Smooth muscle cell (in vitro differentiated cells): ENCODE data around the gene NHLRC1. TPM values are rescaled to one million over a fixed set of nuclear protein-coding genes. Genes with fewer than 3 reads are reported as not detected.

ENCODE experiments used
- DNase-seq: peaks from one replicate; lab custom pipeline; 2025; ENCODE audit not compliant: unreplicated experiment; lab: John Stamatoyannopoulos, UW
- H2AFZ ChIP-seq: fragments of 200-600 bp; sonication (generic); 2 replicates; pipeline ENCODE4 v1.6.0; 2016; ENCODE audit warnings: antibody characterized with exemption, low read depth, mild to moderate bottlenecking
- H3F3A ChIP-seq: fragments of 200-600 bp; sonication (generic); 2 replicates; pipeline ENCODE4 v1.6.0; 2017; ENCODE audit warnings: antibody characterized with exemption, low read depth
- H3K27ac ChIP-seq: fragments of 200-600 bp; sonication (generic); 2 replicates; pipeline ENCODE4 v1.5.1; 2016; ENCODE audit warnings: low read depth, mild to moderate bottlenecking
- H3K27me3 ChIP-seq: fragments of 200-600 bp; sonication (generic); 2 replicates; pipeline ENCODE4 v1.6.1; 2016; ENCODE audit warnings: low read depth, mild to moderate bottlenecking
- H3K36me3 ChIP-seq: fragments of 200-600 bp; sonication (generic); 2 replicates; pipeline ENCODE4 v1.5.1; 2016; ENCODE audit warnings: low read depth
- H3K4me1 ChIP-seq: fragments of 200-600 bp; sonication (generic); 2 replicates; pipeline ENCODE4 v1.5.1; 2016; ENCODE audit warnings: low read depth
- H3K4me2 ChIP-seq: fragments of 200-600 bp; sonication (generic); 2 replicates; pipeline ENCODE4 v1.6.0; 2016; ENCODE audit warnings: mild to moderate bottlenecking
- H3K4me3 ChIP-seq: fragments of 200-600 bp; sonication (generic); 2 replicates; pipeline ENCODE4 v1.5.1; 2016; ENCODE audit warnings: mild to moderate bottlenecking
- H3K79me2 ChIP-seq: fragments of 200-600 bp; sonication (generic); 2 replicates; pipeline ENCODE4 v1.6.0; 2016; ENCODE audit warnings: low read depth, mild to moderate bottlenecking
- H3K9ac ChIP-seq: fragments of 200-600 bp; sonication (generic); 2 replicates; pipeline ENCODE4 v1.6.0; 2016; ENCODE audit warnings: low read depth
- H3K9me3 ChIP-seq: fragments of 200-600 bp; sonication (generic); replicated peaks from 2 replicates; pipeline ENCODE4 v1.5.1; 2016; ENCODE audit warnings: low read depth
- H4K20me1 ChIP-seq: fragments of 200-600 bp; sonication (generic); 2 replicates; pipeline ENCODE4 v1.6.0; 2016; ENCODE audit warnings: low read depth
- WGBS: methylation state at CpG from one replicate; pipeline ENCODE4 v1.1.7; 2016; ENCODE audit warnings: low lambda C conversion rate; 5-methylcytosine and 5-hydroxymethylcytosine counted together
- polyA plus RNA-seq: library from polyadenylated mRNA; unstranded; fragments of >200 nt; fragmentation: Nextera tagmentation; extraction: Ambion mirVana; gene quantifications from 2 replicates; pipeline ENCODE4 v1.2.1, GENCODE V29; 2016
- total RNA-seq: library from RNA; depleted of rRNA; stranded (reverse); fragments of >200 nt; gene quantifications from 2 replicates; pipeline ENCODE4 v1.2.3, GENCODE V29; 2014
- TF ChIP-seq, protein P1 (sequence below): fragments of 200-600 bp; sonication (generic); IDR thresholded peaks from 2 replicates; pipeline ENCODE4 v1.5.1; 2017; ENCODE audit warnings: borderline replicate concordance, mild to moderate bottlenecking, antibody characterized with exemption; ENCODE audit not compliant: insufficient read depth, poor library complexity, severe bottlenecking

The NHLRC1 gene
- total and polyA plus RNA-seq, 2 experiments from 2014 or later: 0.42 to 0.85 TPM

DNA sequence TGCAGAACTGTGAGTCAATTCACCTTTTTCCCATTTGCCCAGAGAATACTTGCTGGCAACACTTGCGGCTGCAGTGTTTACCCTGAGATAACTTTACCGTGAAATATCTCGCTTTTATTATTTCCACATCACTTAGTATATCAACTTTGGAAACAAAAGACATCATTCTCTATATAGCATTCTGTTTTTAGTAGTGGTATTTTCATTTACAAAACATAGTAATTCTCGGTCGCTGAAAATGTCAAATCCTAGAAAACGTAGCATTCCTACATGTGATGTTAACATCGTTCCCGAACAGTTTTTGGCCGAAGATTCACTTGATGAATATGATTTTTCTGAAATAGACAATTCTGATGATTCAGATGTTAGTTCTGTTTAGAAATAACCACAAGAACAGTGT, 52.0 kb downstream of the NHLRC1 start:
- Histone ChIP-seq H3K27me3 (no peaks in the 10 kb centered on the region), H3K9ac (no peak overlapping the region), H3K4me2 (no peak overlapping the region), H3K4me1 (no peaks in the 10 kb centered on the region), H3K4me3 (no peak overlapping the region), H3K36me3 (no peaks in the 10 kb centered on the region), H3K27ac (no peak overlapping the region), H3F3A (no peaks in the 10 kb centered on the region), H3K9me3 (no peaks in the 10 kb centered on the region), H2AFZ (no peak overlapping the region), H3K79me2 (no peaks in the 10 kb centered on the region), H4K20me1 (no peaks in the 10 kb centered on the region)
- DNase-seq: no peak
- 89% methylated on average over 9 of the region's 9 CpGs for WGBS
- TF ChIP-seq, protein P1, sequence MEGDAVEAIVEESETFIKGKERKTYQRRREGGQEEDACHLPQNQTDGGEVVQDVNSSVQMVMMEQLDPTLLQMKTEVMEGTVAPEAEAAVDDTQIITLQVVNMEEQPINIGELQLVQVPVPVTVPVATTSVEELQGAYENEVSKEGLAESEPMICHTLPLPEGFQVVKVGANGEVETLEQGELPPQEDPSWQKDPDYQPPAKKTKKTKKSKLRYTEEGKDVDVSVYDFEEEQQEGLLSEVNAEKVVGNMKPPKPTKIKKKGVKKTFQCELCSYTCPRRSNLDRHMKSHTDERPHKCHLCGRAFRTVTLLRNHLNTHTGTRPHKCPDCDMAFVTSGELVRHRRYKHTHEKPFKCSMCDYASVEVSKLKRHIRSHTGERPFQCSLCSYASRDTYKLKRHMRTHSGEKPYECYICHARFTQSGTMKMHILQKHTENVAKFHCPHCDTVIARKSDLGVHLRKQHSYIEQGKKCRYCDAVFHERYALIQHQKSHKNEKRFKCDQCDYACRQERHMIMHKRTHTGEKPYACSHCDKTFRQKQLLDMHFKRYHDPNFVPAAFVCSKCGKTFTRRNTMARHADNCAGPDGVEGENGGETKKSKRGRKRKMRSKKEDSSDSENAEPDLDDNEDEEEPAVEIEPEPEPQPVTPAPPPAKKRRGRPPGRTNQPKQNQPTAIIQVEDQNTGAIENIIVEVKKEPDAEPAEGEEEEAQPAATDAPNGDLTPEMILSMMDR: no peak

Other genes with a start within 250 kb of the NHLRC1 start
- 28.4 and 31.9 TPM in 2 replicates for gene KIF13A, start 135.0 kb downstream of the NHLRC1 start, total RNA-seq
- 10.4 and 15.9 TPM in 2 replicates for gene KIF13A, start 135.0 kb downstream of the NHLRC1 start, polyA plus RNA-seq
- gene TPMT, start 32.4 kb upstream of the NHLRC1 start, total RNA-seq: 9.6 TPM in 2 replicates
- gene TPMT, start 32.4 kb upstream of the NHLRC1 start, polyA plus RNA-seq: 4.9 and 7.9 TPM in 2 replicates
- gene KDM1B, start 32.7 kb upstream of the NHLRC1 start, total RNA-seq: 15.8 and 19.1 TPM in 2 replicates
- 8.2 and 10.6 TPM in 2 replicates for gene KDM1B, start 32.7 kb upstream of the NHLRC1 start, polyA plus RNA-seq
- gene DEK, start 141.9 kb upstream of the NHLRC1 start, total RNA-seq: 50.7 and 56.5 TPM in 2 replicates
- 33.5 and 33.7 TPM in 2 replicates for gene DEK, start 141.9 kb upstream of the NHLRC1 start, polyA plus RNA-seq